Pancreas (tissue), 10 donors: ENCODE measurements around the gene SNX9. TPM values are rescaled to one million over a fixed set of nuclear protein-coding genes. Genes with fewer than 3 reads are reported as not detected.
A peak's percentile ranks its signal among the peaks of the same experiment; 100 is the strongest.

Source experiments
- ATAC-seq, 4 donors: fragments of 200-7000 bp; cut with Tn5 transposase; one replicate each; pipeline versions ENCODE4 v1.8.0 to v1.9.1; 2020; ENCODE audit warnings: mild to moderate bottlenecking in 4 of 4, moderate library complexity in 4 of 4
- DNase-seq, 6 donors: peaks; one replicate each; pipeline ENCODE4 v3.0.0-alpha.2; 2020
- FAIRE-seq: peaks from 2 replicates; lab custom pipeline; 2012; peaks lifted over from hg19 to GRCh38; lab: Jason Lieb, UNC
- H3K27ac ChIP-seq, 4 donors: fragments of 200-600 bp; sonication (generic); 1 replicate in 3 of 4; 2 replicates in 1 of 4; pipeline versions ENCODE4 v1.5.0 to v1.8.0; 2020
- H3K27me3 ChIP-seq, 4 donors: fragments of 200-600 bp; one replicate each; pipeline ENCODE4 v1.8.0; 2021
- H3K36me3 ChIP-seq, 3 donors: fragments of 200-600 bp; sonication (generic) in 1 of 3; one replicate each; pipeline versions ENCODE4 v1.5.0 to v1.8.0; 2020 to 2021
- H3K4me1 ChIP-seq, 3 donors: fragments of 200-600 bp; one replicate each; pipeline ENCODE4 v1.8.0; 2021
- H3K4me3 ChIP-seq, 4 donors: fragments of 200-600 bp; sonication (generic) in 2 of 4; one replicate each; pipeline versions ENCODE4 v1.5.0 to v1.8.0; 2020 to 2021
- H3K9me3 ChIP-seq, 4 donors: fragments of 200-600 bp; one replicate each; pipeline ENCODE4 v1.8.0; 2021
- CTCF ChIP-seq, 4 donors: fragments of 200-600 bp; sonication (generic) in 3 of 4; IDR thresholded peaks; one replicate each; pipeline versions ENCODE4 v1.5.0 to v1.8.0; 2021; ENCODE audit warnings: antibody characterized with exemption in 4 of 4
- WGBS, 2 donors: extraction: QIAGEN DNeasy Blood & Tissue Kit; methylation state at CpG; one replicate each; pipeline ENCODE4 v1.1.7; 2013; 5-methylcytosine and 5-hydroxymethylcytosine counted together
- intact Hi-C, 3 donors: fragments of 100-400 bp; cut with DNase I; formaldehyde crosslinking; loops; one replicate each; pipeline versions ENCODE4 v1.11.1 to v1.14.2; 2022
- polyA plus RNA-seq, 2 donors: library from polyadenylated mRNA; stranded (reverse); fragments of 200-250 nt; gene quantifications; one replicate each; pipeline ENCODE4 v1.2.3, GENCODE V29; 2013
- total RNA-seq, 6 donors: library from RNA; stranded (reverse); fragmentation: NEBNext Ultra II Directional in 4 of 6; extraction: Animal tissue kit (Norgen Biotek cat#: 25700) in 4 of 6; gene quantifications; one replicate each; pipeline versions ENCODE4 v1.2.1 to v1.2.4, GENCODE V29; 2021 to 2023
- donor health status: healthy with polysubstance abuse.
- donor health status: DM: no; HTN: no; CAD: no; lungs with moderate emphysema.
- donor health status: DM: no; HTN: no; CAD: no.
- donor health status: control.
- donor health status: control.
- donor health status: Bipolar disorder and iron deficiency.
- donor health status: DM: yes; HTN: yes; CAD: no.
- donor health status: DM: no; HTN: no; CAD: no.
- donor health status: DM: no; HTN: no; CAD: no.
- donor health status: DM: yes; HTN: yes; CAD: no.

SNX9 gene
- total and polyA plus RNA-seq, 8 donors: 14.2 to 27.4 (median 16.2) TPM

DNA sequence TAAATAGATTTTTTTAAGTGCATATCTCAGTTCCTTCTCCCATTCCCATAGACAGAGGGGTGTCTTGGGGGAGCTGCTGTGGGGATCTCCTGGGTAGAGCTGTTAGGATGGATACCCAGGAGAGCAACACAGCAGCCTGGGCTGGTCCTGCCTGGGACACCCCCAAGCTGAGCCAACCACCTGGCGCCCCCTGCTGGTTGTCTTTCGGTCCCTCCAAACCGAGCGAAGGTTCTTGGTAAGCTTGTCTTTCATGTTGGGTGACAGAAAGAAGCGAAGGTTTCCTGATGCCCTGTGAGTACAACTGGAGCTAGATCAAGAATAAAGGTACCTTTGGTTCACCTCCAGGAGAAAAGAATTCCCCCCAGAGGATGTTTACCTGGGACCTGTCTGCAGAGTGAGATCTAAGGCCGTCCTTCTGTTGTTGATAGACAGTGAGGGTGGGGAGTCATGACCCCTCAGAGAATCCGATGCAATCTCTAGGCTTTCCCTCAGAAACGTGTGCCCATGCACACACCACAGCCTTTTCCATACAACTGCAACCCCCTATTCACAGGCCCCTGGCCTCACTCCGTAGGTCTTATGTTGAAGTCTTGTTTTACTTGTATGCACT lies 50.8 kb downstream of the SNX9 start:
- H3K9me3 ChIP-seq: no peaks in the 10 kb centered on the region
- H3K4me3 ChIP-seq: no peak overlapping the region
- DNase-seq: peak; percentile 48 to 93 (median 77)
- ATAC-seq: peak; percentile 79 to 91 (median 90)
- TF ChIP-seq CTCF (IDR thresholded peaks at IDR 0.05): peak; percentile 59 to 76 (median 72)
- FAIRE-seq: no peak
- H3K4me1 ChIP-seq: peaks cover 0 to 5% (median 4%) of the 10 kb centered on the region in 3 donors
- H3K36me3 ChIP-seq: peaks cover 0 to 34% (median 0%) of the 10 kb centered on the region in 3 donors
- intact Hi-C loops: loop anchor here in 2 of 3 donors (5.0 to 10.0 kb wide), 2 partner anchors 109 to 117 kb away; no protein-coding TSS in a partner anchor
- H3K27me3 ChIP-seq: no peaks in the 10 kb centered on the region
- H3K27ac ChIP-seq: no peak overlapping the region
- 52 to 54% methylated on average over 9 of the region's 9 CpGs for whole genome bisulfite sequencing, 2 donors

- Histone ChIP-seq H3K4me1 (peaks cover 0 to 1% (median 0%) of the 10 kb centered on the region in 3 donors), H3K4me3 (no peak overlapping the region), H3K27me3 (no peaks in the 10 kb centered on the region), H3K9me3 (no peaks in the 10 kb centered on the region), H3K27ac (no peak overlapping the region), H3K36me3 (peaks cover 0 to 28% (median 0%) of the 10 kb centered on the region in 3 donors)
- ATAC-seq: no peak
- DNase-seq: no peak
- 91 to 92% methylated on average over 4 of the region's 4 CpGs for WGBS, 2 donors
- no peak for TF ChIP-seq CTCF (IDR thresholded peaks at IDR 0.05)
- FAIRE-seq: peak; percentile 13
- intact Hi-C loops: loop anchor here in 1 of 3 donors (10.0 kb wide), 1 partner anchor 112 kb away; no protein-coding TSS in a partner anchor
These were observed 54.1 kb downstream of the SNX9 start for GRCh38 chr6:157877149-157877548.

DNA sequence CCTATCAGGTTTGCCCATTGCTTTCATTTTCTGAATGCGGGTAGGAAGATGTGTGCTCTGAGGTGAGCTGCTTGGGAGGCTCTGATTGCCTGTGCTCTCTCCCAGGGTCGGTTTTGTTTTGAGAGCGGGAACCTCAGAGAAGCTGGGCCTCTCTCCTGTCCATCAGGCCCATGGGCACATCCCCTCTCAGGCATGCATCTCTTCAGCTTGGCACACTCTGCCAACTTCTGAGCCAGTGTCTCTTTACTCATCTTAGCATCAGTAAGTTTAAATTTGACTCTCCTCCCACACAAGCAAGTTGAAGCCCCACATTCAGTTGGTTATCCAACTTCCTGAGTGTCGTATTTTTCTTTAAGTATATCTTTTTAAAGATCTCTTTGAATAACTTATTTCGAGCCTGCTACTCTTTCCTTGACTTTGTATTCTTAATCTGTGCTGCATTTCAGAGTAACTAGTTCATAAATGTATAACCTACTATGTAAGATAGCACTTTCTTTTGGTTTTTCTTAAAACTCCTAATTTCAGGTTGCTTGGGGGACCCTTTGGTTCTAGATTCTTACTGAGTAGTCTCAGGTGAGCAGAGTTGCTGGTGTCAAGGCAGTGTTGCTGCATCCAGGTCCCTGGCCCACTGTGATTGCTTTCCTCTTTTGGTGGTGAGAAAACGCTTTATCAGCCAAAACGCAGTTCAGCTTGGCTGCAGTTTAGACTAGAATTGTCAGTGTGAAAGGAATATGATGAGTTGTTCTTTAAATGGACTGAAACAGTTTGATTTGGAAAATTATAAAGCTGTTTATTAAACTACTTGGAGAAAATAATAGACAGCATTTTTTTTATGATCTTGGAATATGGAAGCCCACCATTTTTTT lies 54.8 kb downstream of the SNX9 start:
- Histone ChIP-seq H3K27me3 (no peaks in the 10 kb centered on the region), H3K4me3 (no peak overlapping the region), H3K27ac (no peak overlapping the region), H3K9me3 (no peaks in the 10 kb centered on the region), H3K4me1 (no peaks in the 10 kb centered on the region), H3K36me3 (peaks cover 0 to 31% (median 0%) of the 10 kb centered on the region in 3 donors)
- no peak for FAIRE-seq
- no peak for TF ChIP-seq CTCF (IDR thresholded peaks at IDR 0.05)
- intact Hi-C loops: loop anchor here in 1 of 3 donors (10.0 kb wide), 1 partner anchor 113 kb away; no protein-coding TSS in a partner anchor
- no peak for DNase-seq
- WGBS, 2 donors: 86% methylated on average over 7 of the region's 7 CpGs
- ATAC-seq: no peak

GRCh38 chr6:157879034-157879872 lies 56.2 kb downstream of the SNX9 start:
- H3K4me1 ChIP-seq: no peaks in the 10 kb centered on the region
- no peak for TF ChIP-seq CTCF (IDR thresholded peaks at IDR 0.05)
- no peak overlapping the region for H3K4me3 ChIP-seq
- intact Hi-C loops: loop anchor here in 1 of 3 donors (10.0 kb wide), 1 partner anchor 114 kb away; no protein-coding TSS in a partner anchor
- no peak for ATAC-seq
- H3K9me3 ChIP-seq: no peaks in the 10 kb centered on the region
- no peak overlapping the region for H3K27ac ChIP-seq
- H3K36me3 ChIP-seq: peaks cover 0 to 31% (median 0%) of the 10 kb centered on the region in 3 donors
- WGBS, 2 donors: 91 to 92% methylated on average over 12 of the region's 12 CpGs
- DNase-seq: no peak
- no peak for FAIRE-seq
- no peaks in the 10 kb centered on the region for H3K27me3 ChIP-seq
